Epithelial cell of esophagus (primary cell): Measurements from ENCODE around the gene HSPA1A.
"Not testable (repeated sequence)": the region's sequence is repeated elsewhere in the genome, so short reads cannot be mapped to it uniquely, and the experiment has no call there.

Experiments
- DNase-seq: peaks from one replicate; pipeline ENCODE4 v3.0.0; 2010; ENCODE audit warnings: low read depth
- H3K4me3 ChIP-seq: 2 replicates; pipeline ENCODE4 v1.5.1; 2011; ENCODE audit warnings: mild to moderate bottlenecking, low read length, control low read depth
- TF ChIP-seq, protein P1 (sequence below): IDR thresholded peaks from 2 replicates; pipeline ENCODE4 v1.5.1; 2011; ENCODE audit warnings: low read depth, mild to moderate bottlenecking, low read length, control low read depth, inconsistent platforms; ENCODE audit not compliant: insufficient read depth; ENCODE audit errors: missing control alignments

The HSPA1A gene

DNA sequence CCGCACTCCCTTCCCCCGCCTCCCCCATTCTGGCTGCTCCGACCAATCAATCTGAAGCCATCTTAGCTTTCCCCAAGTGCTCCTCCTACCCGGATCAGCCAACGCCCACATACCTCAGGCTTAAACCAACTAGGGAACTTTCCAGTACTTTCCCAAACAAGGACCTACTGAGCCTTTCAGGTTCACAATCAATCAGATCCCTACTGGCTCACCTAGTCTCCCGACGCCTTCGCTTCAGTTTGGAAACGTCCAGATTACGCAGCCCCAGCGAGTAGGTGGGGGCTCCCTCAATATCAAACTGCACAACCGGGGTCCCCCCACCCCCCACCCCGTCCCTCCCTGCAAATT, 692 bp upstream of the HSPA1A start:
- DNase-seq: peak; percentile 99
- peak overlapping the region; percentile 76 for H3K4me3 ChIP-seq
- TF ChIP-seq, protein P1, sequence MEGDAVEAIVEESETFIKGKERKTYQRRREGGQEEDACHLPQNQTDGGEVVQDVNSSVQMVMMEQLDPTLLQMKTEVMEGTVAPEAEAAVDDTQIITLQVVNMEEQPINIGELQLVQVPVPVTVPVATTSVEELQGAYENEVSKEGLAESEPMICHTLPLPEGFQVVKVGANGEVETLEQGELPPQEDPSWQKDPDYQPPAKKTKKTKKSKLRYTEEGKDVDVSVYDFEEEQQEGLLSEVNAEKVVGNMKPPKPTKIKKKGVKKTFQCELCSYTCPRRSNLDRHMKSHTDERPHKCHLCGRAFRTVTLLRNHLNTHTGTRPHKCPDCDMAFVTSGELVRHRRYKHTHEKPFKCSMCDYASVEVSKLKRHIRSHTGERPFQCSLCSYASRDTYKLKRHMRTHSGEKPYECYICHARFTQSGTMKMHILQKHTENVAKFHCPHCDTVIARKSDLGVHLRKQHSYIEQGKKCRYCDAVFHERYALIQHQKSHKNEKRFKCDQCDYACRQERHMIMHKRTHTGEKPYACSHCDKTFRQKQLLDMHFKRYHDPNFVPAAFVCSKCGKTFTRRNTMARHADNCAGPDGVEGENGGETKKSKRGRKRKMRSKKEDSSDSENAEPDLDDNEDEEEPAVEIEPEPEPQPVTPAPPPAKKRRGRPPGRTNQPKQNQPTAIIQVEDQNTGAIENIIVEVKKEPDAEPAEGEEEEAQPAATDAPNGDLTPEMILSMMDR: no peak

DNA sequence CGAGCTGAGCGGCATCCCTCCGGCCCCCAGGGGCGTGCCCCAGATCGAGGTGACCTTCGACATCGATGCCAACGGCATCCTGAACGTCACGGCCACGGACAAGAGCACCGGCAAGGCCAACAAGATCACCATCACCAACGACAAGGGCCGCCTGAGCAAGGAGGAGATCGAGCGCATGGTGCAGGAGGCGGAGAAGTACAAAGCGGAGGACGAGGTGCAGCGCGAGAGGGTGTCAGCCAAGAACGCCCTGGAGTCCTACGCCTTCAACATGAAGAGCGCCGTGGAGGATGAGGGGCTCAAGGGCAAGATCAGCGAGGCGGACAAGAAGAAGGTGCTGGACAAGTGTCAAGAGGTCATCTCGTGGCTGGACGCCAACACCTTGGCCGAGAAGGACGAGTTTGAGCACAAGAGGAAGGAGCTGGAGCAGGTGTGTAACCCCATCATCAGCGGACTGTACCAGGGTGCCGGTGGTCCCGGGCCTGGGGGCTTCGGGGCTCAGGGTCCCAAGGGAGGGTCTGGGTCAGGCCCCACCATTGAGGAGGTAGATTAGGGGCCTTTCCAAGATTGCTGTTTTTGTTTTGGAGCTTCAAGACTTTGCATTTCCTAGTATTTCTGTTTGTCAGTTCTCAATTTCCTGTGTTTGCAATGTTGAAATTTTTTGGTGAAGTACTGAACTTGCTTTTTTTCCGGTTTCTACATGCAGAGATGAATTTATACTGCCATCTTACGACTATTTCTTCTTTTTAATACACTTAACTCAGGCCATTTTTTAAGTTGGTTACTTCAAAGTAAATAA, 2.0 kb downstream of the HSPA1A start:
- DNase-seq: not testable (repeated sequence)
- H3K4me3 ChIP-seq: peak overlapping the region; percentile 71

DNA sequence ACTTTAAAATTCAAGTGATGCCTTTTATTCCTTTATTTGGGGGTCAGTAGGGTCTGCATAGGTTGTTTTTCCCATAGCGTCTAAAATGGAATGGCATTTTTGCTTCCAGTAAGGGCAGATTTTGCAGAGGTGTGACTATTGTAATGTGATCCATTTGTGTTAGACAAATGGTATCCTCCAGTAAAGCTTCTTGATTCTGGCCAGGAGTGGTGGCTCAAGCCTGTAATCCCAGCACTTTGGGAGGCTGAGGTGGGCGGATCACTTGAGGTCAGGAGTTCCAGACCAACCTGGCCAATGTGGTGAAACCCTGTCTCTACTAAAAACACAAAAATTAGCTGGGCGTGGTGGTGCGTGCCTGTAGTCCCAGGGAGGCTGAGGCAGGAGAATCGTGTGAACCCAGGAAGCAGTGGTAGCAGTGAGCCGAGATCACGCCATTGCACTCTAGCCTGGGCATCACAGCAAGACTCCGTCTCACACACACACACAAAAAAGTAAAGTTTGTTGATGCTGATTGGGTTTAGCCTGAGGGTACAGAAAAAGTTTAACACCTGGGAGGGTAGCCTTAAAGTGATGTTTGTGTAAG, 2.7 kb downstream of the HSPA1A start:
- not testable (repeated sequence) for DNase-seq
- H3K4me3 ChIP-seq: peak overlapping the region; percentile 71

DNA sequence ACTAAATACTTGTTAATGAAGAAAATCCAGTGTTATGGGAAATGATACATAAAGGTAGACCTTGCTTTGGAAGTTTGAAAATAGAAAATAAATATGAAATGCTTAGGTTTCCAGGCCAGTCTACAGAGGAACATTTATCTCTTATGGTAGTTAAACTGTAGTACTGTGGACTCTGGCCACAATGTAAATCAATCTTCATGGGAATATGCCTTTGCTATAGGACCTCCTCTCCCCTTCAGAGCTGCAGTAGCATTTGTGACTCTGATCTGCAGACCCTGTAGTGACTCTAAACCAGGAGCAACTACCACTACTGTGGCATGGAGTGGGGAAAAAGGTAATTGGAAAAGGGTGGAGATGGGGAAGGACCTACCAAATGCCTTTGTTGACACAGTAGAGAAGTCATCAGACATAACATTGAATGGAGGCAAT, 4.5 kb downstream of the HSPA1A start:
- H3K4me3 ChIP-seq: no peak overlapping the region
- TF ChIP-seq, protein P1: no peak
- no peak for DNase-seq

DNA sequence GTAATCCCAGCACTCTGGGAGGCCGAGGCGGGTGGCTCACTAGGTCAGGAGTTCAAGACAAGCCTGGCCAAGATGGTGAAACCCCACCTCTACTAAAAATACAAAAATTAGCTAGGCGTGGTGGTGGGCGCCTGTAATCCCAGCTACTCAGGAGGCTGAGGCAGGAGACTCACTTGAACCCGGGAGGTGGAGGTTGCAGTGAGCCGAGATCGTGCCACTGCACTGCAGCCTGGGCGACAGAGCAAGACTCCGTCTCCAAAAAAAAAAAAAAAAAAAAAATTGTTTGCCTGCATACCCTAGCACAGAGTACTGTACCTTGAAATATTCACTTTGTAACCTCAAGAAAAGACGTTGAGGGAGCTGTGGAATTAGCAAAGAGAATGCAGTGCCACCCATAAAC, 5.1 kb downstream of the HSPA1A start:
- not testable (repeated sequence) for DNase-seq, H3K4me3 ChIP-seq

DNA sequence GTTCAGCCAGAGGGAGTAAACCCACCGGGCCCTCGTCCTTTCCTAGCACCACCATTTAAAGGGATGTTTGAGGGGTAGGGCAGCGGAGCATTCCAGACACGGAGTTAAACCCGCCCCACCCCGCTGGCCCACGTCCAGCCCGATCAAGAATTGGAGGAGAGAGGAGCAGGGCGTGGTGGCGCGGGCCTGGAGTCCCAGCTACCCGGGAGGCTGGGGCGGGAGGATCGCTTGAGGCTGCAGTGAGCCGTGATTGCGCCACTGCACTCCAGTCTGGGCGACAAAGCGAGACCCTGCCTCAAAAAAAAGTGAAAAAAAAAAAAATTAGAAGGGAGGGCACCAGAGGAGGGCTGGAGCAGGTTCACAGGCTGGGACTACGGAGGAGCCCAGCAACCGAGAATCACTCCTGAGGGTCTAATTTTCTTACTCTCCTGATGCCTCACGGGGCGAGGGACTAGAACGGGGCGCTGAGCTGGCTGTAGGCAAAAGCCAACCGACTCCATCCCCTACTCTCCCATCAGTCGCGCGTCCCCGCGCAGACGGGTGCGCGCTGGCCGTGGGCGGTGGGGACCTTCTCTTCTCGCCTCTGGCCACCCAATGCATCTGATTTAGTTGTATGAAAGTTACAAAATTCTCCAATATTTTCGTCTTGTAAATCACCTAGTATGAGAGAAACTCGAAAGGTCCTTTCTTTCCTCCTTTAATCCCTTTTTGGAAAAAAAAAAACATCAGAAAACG, 6.1 kb downstream of the HSPA1A start:
- peak overlapping the region; percentile 56 for H3K4me3 ChIP-seq
- DNase-seq: peak; percentile 49
- TF ChIP-seq, protein P1: no peak

DNA sequence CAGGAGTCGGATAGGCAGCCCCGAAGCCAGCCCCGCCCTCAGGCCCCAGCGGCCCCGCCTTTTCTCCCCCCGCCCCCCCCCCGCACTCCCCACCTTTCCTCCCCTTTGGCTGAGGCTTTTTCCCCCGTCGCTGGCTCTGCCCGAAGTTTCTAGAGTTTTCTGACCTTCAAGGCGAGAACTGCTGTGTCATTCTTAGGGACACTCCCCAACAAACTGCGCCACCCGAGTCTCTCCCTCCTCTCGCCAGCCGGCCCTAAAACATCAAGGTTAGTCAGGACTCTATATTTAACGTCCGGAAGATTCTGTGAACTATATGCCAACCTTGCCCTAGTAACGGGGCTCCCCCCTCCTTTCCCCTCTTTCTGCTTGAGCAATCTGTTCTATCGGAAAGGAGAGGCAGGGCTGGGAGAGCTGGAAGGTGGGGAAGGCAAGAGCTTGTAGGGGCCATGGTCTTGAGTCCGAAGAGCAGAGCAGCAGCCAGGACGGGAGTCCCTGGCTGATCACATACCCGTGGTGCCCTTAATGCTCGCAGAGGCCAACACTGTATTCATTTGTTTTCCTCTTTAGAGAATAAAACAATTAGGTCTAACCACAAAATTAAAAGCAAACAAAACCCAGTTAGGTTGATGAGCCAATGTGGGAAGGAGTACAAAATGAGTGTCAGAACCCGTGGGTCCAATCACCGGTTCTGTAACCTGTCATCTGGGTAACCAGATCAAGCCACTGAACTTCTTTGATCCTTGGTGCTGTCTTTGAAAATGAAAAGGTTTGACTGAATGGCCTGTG, 6.9 kb downstream of the HSPA1A start:
- TF ChIP-seq, protein P1: no peak
- DNase-seq: peak; percentile 80

DNA sequence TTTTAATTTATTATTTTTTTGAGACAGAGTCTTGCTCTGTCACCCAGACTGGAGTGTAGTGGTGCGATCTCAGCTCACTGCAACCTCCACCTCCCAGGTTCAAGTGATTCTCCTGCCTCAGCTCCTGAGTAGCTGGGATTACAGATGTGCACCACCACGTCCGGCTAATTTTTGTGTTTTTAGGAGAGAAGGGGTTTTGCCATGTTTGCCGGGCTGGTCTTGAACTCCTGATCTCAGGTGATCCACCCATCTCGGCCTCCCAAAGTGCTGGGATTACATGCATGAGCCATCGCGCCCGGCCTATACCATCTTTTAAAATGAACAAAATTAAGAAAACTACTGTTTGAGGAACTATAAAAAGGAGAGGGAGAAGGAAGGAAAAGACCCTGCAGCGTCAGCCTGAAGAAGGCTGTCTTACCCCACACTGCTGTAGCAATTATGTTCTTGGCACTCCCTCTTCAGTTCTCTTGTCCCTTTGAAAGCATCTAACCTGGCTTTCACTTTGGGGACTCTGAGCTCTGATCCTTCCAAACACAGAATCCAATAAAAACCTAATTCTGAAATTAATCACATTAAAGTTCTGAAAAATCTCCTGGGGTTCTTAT, 8.4 kb downstream of the HSPA1A start:
- H3K4me3 ChIP-seq: not testable (repeated sequence)

More for the DNA sequence above, 6.9 kb downstream of the HSPA1A start:
- H3K4me3 ChIP-seq: peak overlapping the region; percentile 56

More for the DNA sequence above, 8.4 kb downstream of the HSPA1A start:
- not testable (repeated sequence) for DNase-seq
